HL-60/S4 treated with retinoic acid at 250 ng/mL for 4 days and 3 days (cell line): Measurements from ENCODE around the gene BLMH.
"Not testable (repeated sequence)": the region's sequence is repeated elsewhere in the genome, so short reads cannot be mapped to it uniquely, and the experiment has no call there.

Source experiments
- in situ Hi-C: fragments of 300-500 bp; cut with MboI; formaldehyde crosslinking; loops from 2 replicates; pipeline ENCODE4 v1.7.0; 2022; ENCODE audit warnings: low sequenced_read_pairs

BLMH gene

GRCh38 chr17:30232015-30232823 lies 59.5 kb downstream of the BLMH start:
- in situ Hi-C loops: no loop called here

GRCh38 chr17:30230596-30231125 lies 61.1 kb downstream of the BLMH start:
- in situ Hi-C loops: no loop called here

DNA sequence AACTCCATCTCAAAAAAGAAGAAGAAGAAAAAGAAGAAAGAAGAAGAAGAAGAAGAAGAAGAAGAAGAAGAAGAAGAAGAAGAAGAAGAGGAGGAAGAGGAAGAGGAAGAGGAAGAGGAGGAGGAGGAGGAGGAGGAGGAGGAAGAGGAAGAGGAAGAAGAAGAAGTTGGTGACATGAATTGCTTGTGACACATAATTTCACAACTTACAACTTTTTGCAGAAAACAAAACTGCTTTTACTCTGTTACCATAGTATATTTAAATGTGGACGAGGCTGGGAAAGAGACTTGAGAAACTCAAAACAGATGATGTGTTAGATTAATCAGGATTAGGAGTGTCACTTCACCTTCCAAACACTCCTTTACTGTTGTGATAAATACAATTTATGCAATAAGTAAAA lies 61.7 kb downstream of the BLMH start:
- in situ Hi-C loops: not testable (repeated sequence)

- in situ Hi-C loops: no loop called here
Observed at GRCh38 chr17:30229012-30229411, 62.7 kb downstream of the BLMH start.

DNA sequence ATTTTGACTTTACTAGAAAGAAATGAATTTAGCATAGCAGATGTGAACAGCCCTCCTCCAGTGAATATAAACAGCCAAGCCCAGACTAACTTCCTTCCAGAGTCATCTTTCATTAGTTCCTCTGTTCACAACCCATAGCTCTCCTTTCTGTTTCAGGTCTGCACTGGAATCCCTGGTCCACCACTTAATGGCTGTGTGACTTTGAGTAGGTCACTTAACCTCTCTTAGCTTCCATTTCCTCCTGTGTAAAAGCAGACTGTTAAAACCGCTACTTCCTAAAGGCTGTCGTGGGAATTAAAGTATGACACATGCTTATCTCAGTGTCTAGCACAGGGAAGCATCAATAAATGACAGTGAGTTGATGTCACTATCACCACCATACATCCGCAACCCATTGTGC lies 63.7 kb downstream of the BLMH start:
- in situ Hi-C loops: no loop called here

DNA sequence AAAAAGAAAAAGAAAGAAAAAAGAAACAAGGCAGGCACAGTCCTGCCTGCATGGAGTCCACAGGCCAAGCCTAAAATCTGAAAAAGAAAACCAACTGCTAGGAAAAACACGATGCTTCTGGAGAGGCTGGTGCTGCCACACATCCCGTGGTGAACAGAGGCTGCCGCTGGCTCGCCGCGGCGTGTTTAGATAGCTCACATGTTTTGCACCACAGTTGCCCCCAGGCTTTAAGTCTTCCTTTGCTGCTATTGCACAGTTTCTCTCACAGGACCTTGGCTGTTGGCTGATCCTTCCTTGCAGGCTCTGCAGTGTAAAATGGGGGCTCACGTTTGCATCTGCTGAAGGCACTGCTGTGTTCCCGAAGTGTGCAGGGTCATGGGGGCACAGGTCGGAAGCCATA lies 64.9 kb downstream of the BLMH start:
- in situ Hi-C loops: no loop called here

- in situ Hi-C loops: no loop called here
Observed at GRCh38 chr17:30225919-30226553, 65.7 kb downstream of the BLMH start.

DNA sequence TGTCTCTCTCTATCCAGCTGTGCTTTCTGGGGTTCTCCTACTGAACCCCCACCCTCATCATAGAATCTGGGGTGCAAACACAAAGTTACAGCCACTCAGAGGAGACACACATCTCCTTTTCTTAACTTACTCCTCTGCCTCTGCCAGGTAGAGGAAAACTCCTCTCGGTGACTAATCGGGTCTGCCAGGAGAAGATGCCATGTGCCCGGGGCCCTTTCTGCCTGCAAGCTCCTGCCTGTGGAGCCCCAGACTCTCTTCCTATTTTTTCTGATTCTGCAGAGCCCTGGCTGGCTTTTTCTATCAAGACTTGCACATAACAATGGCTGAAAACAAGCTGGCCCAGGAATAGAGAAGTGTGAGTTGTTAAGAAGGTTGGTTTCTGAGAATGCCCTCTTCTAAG lies 66.6 kb downstream of the BLMH start:
- in situ Hi-C loops: no loop called here

DNA sequence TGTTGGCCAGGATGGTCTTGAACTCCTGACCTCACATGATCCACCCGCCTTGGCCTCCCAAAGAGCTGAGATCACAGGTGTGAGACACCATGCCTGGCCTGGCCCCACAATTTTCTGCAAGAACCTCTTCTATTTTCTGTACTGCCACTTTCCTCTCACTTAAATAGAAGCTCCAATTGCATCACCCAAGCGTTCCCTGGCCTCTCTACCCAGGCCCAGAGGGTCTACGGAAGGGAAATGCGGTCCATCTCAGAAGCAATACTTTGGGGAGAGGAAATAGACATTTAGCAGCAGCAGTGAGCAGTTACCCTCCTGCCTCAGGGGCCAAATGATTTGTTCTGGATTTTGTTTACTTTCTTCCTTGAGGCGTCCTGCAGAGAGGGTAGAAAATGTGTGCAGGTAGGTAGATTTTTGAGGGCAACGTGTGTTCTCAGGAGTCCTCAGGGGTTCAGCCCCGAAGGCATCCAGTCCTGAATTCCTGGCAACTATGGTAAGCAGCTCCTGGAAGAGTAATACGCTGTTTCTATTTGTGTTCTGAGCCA lies 67.3 kb downstream of the BLMH start:
- in situ Hi-C loops: no loop called here

- in situ Hi-C loops: no loop called here
Observed at GRCh38 chr17:30222721-30223175, 69.0 kb downstream of the BLMH start.

GRCh38 chr17:30222251-30222650 lies 69.5 kb downstream of the BLMH start:
- in situ Hi-C loops: no loop called here

DNA sequence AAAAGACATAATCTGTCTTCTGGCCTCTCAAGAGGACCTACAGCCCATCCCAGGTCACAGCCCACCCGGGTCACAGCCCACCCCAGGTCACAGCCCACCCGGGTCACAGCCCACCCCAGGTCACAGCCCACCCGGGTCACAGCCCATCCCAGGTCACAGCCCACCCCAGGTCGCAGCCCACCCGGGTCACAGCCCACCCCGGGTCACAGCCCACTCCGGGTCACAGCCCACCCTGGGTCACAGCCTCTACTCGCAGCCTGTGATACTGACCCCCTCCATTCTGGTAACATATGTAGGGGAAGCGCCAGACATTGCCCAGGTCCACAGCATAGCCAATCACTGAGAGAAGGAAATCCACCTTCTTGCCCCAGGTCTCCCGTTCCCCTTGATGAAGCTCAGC lies 70.4 kb downstream of the BLMH start:
- in situ Hi-C loops: no loop called here

DNA sequence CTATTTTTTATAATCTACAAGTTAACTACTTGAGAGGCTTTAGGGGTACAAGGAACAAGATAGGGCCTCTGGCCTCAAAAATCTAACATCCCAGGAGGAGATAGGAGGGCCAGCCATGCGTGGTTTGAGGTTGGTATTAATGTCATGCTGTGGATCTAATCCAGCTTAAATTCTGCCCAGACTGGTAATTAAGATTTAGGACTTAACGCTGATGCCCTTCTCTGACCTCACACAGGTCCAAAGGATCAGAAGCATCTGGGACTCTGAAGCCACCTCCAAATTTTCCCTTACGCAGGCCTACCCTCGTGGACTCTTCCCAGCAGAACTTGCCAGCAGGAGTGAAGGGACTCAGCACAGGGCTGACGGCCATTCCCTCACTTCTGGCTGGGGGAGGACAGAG lies 71.3 kb downstream of the BLMH start:
- in situ Hi-C loops: no loop called here

- in situ Hi-C loops: no loop called here
Observed at GRCh38 chr17:30219833-30220232, 71.9 kb downstream of the BLMH start.

- in situ Hi-C loops: no loop called here
Observed at GRCh38 chr17:30219315-30219714, 72.4 kb downstream of the BLMH start.

DNA sequence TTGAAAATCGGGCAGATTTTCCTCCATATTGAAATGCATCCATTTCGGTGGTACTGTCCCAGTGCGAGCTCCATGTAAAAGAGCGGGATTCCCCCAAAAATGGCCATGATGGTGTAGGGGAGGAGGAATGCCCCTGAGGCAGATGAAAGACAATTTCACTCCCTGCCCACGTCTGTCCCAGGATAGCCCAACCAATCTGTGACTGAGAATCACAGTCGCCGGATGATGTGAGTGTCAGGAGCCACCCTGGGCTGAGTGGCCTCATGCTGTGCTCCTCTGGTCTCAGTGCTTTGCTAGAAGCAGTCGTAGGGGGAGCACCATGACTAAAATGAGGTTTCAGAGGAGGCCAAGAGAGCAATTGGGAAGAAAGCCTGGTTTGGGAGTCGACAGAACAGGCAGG lies 72.9 kb downstream of the BLMH start:
- in situ Hi-C loops: no loop called here

DNA sequence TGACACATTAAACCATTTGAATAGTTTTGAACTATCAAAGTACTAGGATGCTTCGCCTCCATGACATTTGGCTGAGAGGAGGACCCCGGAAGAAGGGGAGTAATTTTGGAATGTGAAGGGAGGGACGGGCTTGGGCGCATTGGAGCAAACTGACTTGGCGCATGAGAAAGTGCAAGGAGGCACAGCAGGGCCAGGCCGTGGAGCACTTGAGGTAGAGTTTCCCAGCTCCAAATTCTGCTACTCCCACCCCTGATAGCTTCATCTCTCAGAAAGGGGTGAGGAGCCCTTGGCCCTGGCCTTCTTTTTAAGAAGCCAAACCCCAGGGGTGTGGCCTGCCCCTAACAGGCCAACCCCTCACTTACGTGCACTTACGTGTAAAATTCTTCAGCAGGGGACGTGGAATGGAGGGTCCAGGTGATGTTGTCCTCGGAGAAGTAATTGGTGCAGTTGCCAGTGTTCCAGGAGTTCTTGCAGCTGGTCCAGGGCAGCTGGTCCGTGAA lies 73.9 kb downstream of the BLMH start:
- in situ Hi-C loops: no loop called here

DNA sequence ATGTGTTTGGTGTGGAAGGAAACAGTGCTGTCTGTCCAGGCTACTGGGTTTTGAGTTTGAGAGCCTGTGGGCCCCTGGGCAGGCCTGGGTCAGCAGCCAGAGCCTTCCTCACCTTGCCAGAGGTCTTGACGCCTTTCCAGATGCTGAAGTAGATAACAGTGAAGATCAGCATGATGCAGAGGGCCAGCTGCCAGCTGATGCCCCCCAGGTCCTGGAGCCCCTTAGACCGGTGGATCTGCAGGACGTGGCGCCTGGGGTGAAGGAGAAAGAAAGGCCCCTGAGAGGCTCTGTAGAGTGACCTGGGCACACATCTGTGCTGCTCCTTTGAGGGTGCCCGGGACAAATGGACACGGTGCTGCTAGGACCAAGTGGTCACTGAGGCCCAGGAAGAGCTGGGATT lies 74.7 kb downstream of the BLMH start:
- in situ Hi-C loops: no loop called here

- in situ Hi-C loops: no loop called here
Observed at GRCh38 chr17:30212750-30213149, 79.0 kb downstream of the BLMH start.

- in situ Hi-C loops: no loop called here
Observed at GRCh38 chr17:30211371-30211770, 80.4 kb downstream of the BLMH start.

DNA sequence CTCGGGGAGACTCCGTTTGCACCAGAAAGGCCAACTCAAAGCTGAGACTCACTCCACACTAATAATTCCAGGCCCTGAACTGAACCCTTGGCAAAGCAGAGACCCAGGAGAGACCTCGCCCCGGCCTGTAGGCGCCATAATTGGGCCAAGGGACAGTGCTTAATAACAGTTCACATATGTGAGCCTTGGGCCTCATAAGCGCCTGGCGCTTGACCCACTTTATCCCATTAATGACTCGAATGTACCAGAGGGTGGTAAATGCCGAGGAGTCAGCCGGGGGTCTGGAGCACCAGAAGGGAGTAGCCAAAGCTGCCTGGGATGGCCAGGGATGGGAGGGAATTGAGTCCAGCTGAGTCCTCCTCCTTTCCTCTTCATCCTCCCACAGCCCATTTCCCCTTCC lies 80.8 kb downstream of the BLMH start:
- in situ Hi-C loops: no loop called here

GRCh38 chr17:30210366-30210765 lies 81.4 kb downstream of the BLMH start:
- in situ Hi-C loops: no loop called here
